HG02763 (cell line): ENCODE measurements around the gene SPOCD1.
A peak's percentile ranks its signal among the peaks of the same experiment; 100 is the strongest.

Experiments
- ATAC-seq: cut with Tn5 transposase; IDR thresholded peaks from one replicate; pipeline ENCODE4 v1.9.1; 2021; ENCODE audit warnings: mild to moderate bottlenecking, moderate library complexity; ENCODE audit not compliant: unreplicated experiment

Gene SPOCD1

DNA sequence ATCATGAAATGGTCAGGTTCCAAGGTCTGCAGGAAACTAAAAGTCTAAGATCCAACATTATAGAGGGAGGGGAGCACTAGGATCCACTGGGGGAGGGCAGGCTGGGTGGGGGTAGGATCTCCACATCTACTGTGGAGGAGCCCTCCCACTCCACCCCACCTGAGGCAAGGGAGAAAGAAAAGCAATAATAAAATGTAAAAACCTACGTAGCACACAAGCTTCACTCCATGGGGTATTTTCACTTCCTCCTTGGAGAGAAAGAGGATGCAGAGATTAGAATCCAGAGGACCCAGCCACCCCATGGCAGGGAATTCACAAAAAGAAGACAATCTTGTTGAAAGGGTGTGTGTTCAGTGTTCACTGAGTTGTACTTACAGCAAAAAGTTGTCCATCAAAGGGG, 14.4 kb downstream of the SPOCD1 start:
- ATAC-seq = no peak

- no peak for ATAC-seq
Observed at GRCh38 chr1:31800674-31800967, 15.2 kb downstream of the SPOCD1 start.

- no peak for ATAC-seq
Observed at GRCh38 chr1:31799895-31800673, 15.7 kb downstream of the SPOCD1 start.

GRCh38 chr1:31799196-31799894, 16.5 kb downstream of the SPOCD1 start:
- ATAC-seq = no peak

- ATAC-seq = no peak
Observed at GRCh38 chr1:31798433-31799195, 17.2 kb downstream of the SPOCD1 start.

DNA sequence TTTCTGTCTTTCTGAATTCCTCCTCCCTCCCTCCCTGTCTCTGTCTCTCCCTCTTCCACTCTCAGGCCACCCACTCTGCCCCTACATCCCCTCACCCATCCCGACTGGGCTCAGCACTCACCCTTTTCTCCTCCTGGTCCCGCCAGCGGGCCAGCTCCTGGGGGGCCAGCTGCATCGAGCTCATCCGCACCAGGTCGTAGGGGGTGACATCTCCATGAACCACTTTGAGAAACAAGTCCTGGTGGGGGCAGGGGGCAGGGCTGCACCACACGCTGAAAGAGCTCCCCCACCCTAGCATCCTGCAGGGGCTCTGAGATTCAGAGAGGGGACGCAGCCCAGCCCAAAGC, 17.8 kb downstream of the SPOCD1 start:
- ATAC-seq = no peak

DNA sequence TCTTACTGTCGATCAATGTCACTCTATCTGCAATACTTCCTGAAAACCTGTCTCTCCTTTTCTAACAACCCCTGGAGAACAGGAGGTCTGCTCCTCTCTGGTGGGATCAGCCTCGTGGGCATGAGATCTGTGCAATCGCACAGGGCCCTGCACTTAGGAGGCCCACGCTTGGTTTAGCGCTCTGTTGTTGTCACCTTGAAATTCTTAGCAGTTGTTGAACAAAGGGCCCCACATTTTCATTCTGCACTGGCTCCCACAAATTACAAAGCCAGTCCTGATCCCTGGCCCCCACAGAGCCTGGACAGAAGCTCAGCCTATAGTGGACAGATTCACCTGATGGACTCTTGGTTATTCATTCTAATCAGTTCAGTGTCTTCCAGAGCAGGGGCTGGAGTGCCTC, 18.6 kb downstream of the SPOCD1 start:
- no peak for ATAC-seq

GRCh38 chr1:31796707-31797106, 19.1 kb downstream of the SPOCD1 start:
- no peak for ATAC-seq

DNA sequence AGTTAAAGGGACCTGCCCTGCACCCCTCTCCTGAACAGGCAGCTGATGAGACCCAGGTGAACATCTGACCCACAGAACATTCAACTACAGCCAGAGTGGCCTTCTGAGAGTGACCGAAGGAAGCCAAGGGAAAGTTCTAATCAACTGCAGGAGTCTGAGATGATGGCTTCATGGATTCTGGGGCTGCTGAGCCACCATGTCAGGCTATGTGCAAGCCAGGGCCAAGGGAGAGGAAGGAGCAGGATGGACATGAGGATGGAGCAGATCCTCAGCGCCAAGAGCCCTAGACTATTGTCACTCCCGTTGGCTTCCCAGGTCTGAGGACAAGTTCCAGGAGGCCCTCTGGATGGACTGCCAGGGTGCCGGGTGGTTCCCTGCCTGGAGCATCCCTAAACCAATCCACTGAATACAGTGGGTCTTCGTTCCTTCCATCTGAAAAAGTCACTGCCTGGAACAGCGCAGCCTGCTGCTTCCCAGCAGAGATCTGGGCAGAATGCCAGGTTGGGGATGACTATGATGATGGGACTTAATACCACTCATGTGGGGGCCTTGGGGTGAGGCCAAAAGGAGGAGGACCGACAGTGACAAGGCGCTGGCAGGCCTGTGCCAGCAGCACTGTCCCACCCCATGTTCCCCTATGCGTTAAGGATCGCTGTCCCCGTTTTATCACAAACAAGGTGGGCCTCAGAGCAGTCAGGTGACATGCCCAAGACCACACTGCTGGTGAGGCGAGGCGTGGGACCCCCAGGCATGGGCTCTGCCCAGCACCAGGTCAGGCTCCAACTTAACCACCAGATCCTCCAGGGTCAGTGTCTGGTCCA, 19.8 kb downstream of the SPOCD1 start:
- no peak for ATAC-seq

GRCh38 chr1:31795096-31795675, 20.6 kb downstream of the SPOCD1 start:
- ATAC-seq = no peak

- ATAC-seq = no peak
Observed at GRCh38 chr1:31793586-31794285, 22.1 kb downstream of the SPOCD1 start.

GRCh38 chr1:31793086-31793485, 22.7 kb downstream of the SPOCD1 start:
- ATAC-seq = no peak

GRCh38 chr1:31792541-31792940, 23.3 kb downstream of the SPOCD1 start:
- ATAC-seq = no peak

DNA sequence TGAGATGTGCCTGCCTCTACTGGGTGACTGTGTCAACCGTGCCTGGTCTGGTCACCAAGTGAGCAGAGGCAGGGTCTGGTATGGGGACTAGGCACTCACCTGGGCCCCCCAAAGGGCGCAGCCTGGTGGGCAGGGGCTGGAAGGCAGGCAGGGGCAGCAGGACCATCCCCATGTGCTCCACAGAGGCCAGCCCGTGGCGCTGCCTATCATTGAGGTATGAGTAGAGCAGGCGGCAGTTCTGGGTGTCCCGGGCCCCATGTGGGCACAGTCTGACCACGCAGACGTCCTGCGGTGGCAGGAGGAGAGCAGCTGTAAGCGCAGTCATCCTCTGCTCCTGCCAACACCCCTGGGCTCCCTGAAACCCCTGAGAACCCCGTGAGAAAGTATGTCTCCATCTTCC, 23.7 kb downstream of the SPOCD1 start:
- no peak for ATAC-seq

- no peak for ATAC-seq
Observed at GRCh38 chr1:31791131-31791858, 24.5 kb downstream of the SPOCD1 start.

DNA sequence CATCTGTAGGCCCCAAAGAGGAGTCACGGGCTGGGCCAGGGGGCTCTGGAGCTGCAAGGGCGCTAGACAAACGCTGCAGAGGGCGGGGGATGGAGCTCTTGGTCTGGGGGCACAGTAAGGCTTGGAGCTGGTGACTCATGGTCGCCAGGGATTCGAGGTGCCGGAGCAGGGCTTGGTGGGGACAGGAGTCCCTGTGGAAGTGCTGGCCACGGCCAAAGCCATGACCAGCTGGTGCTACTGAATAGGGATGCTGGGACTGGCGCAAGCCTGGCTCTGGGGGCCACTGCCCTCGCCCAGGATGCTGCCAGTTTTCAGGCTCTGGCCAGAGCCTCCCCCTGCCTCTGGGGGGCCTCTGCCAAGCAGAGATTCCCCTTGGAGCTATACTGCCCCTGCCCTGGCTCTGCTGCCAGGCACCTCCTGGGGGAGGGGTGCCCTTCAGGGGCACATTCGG, 25.2 kb downstream of the SPOCD1 start:
- ATAC-seq = no peak

DNA sequence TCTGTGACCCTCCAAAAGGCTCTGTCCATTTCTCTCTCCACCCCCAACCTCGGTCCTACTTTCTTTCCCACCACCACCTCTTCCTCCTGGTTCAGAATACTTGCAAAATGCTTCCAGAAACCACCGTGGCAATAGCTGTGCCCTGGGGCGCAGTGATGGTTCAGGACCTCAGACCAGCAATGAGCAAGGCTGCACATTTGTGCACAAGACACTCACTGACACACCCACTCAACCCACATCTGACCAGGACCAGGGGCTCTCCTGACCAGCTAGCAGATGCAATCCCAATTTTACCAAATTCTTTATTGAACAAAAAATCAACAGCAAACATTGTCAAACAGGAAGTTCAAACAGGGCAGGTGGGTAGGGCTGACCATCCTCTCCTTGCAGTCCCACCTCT, 25.7 kb downstream of the SPOCD1 start:
- ATAC-seq = no peak

- peak; percentile 53 for ATAC-seq
Observed at GRCh38 chr1:31789259-31790065, 26.4 kb downstream of the SPOCD1 start.

DNA sequence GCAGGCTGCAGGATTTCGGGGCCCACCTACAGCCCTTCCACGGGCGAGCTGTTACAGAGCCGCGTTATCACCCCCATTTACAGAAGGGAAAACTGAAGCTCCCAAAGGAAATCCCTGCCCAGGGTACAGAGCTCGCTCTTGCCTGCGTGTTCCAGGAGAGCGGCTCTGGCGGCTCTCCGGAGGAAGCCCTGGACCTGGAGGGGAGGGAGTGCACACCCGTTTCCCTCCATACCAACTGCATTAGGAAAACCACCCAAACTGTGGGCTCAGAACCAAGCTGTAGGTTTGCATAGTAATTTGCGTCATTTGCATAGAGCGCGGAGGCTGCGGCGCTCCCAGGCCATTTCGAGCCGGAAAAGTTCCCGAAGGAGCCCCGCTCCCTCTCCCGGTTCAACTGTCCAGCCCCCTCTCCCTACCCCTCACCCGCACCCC, 27.0 kb downstream of the SPOCD1 start:
- ATAC-seq = no peak
